Breast epithelium (tissue), 3 donors: ENCODE results near the gene CLSTN1.

ENCODE experiments used
- POLR2A ChIP-seq: fragments of 450-650 bp; IDR thresholded peaks from one replicate; pipeline ENCODE4 v1.6.1; 2016; ENCODE audit warnings: antibody characterized with exemption, mild to moderate bottlenecking, moderate library complexity
- TF ChIP-seq, protein P1 (sequence below), 3 donors: fragments of 450-650 bp; IDR thresholded peaks; one replicate each; pipeline ENCODE4 v1.5.1; 2016 to 2017; ENCODE audit warnings: antibody characterized with exemption in 3 of 3, mild to moderate bottlenecking in 3 of 3, moderate library complexity in 3 of 3

DNA sequence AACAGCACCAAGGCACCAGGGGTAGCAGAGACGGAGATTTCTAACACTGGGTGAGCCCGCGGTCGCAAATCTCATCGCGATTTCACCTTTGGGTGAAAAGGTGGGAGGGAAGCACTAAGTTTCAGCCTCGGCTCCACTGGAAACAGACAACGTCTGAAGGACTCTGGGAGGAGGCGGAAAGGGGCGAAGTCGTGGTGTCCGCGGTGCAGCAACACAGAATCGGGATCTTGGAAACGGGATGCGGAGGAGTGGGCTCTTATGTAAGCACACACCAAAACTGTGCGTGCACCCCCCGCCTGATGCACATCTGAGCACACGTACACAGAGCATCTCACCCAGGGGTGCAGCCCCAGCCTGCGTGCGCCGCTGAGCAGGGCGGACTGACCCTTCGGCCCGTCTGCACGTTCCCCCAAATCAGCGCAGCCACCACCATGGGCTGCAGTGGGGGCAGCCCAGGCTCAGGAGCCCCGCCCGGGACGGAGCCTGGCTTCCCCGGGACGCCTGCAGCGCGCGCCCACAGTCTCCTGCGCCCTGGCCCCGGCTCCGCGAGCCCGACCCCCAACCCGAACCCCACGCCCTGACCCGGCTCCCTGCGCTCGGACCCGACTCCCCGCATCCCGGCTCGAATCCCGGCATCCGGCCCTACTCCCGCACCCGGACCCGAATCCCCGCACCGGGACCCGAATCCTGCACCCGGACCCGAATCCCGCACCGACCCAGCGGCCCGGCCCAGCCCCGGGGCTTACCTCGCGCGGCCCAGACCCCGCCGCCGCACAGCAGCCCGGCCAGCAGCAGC, 670 bp downstream of the CLSTN1 start:
- TF ChIP-seq, protein P1, sequence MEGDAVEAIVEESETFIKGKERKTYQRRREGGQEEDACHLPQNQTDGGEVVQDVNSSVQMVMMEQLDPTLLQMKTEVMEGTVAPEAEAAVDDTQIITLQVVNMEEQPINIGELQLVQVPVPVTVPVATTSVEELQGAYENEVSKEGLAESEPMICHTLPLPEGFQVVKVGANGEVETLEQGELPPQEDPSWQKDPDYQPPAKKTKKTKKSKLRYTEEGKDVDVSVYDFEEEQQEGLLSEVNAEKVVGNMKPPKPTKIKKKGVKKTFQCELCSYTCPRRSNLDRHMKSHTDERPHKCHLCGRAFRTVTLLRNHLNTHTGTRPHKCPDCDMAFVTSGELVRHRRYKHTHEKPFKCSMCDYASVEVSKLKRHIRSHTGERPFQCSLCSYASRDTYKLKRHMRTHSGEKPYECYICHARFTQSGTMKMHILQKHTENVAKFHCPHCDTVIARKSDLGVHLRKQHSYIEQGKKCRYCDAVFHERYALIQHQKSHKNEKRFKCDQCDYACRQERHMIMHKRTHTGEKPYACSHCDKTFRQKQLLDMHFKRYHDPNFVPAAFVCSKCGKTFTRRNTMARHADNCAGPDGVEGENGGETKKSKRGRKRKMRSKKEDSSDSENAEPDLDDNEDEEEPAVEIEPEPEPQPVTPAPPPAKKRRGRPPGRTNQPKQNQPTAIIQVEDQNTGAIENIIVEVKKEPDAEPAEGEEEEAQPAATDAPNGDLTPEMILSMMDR (IDR thresholded peaks at IDR 0.05) = no peak
- TF ChIP-seq POLR2A = no peak
